Daoy (cell line): ENCODE data around the gene UBASH3B. TPM values are rescaled to one million over a fixed set of nuclear protein-coding genes. Genes with fewer than 3 reads are reported as not detected.
A peak's percentile ranks its signal among the peaks of the same experiment; 100 is the strongest.
"Not testable (repeated sequence)": the region's sequence is repeated elsewhere in the genome, so short reads cannot be mapped to it uniquely, and the experiment has no call there.

Experiments
- DNase-seq: peaks from one replicate; pipeline ENCODE4 v3.0.0-alpha.2; 2015; ENCODE audit warnings: low read depth
- total RNA-seq: library from RNA; depleted of rRNA; stranded (reverse); fragments of >200 nt; shearing (Covaris generic); gene quantifications from 2 replicates; pipeline ENCODE4 v1.2.3, GENCODE V29; 2014

Gene UBASH3B
- total RNA-seq, 1 experiment from 2014 or later, result under 0.01 TPM

GRCh38 chr11:122812638-122813037 is 157.1 kb downstream of the UBASH3B start:
- no peak for DNase-seq

GRCh38 chr11:122813176-122813893 is 157.8 kb downstream of the UBASH3B start:
- DNase-seq, result no peak

GRCh38 chr11:122813894-122814270 is 158.4 kb downstream of the UBASH3B start:
- no peak for DNase-seq

GRCh38 chr11:122814401-122814800 is 158.9 kb downstream of the UBASH3B start:
- DNase-seq, result no peak

- no peak for DNase-seq
Observed at GRCh38 chr11:122815900-122816299, 160.4 kb downstream of the UBASH3B start.

- DNase-seq, result no peak
Observed at GRCh38 chr11:122816761-122817520, 161.4 kb downstream of the UBASH3B start.

- DNase-seq, result no peak
Observed at GRCh38 chr11:122820158-122820557, 164.6 kb downstream of the UBASH3B start.

GRCh38 chr11:122821169-122821568 is 165.6 kb downstream of the UBASH3B start:
- DNase-seq, result no peak

GRCh38 chr11:122822241-122822640 is 166.7 kb downstream of the UBASH3B start:
- no peak for DNase-seq

- no peak for DNase-seq
Observed at GRCh38 chr11:122823564-122823963, 168.0 kb downstream of the UBASH3B start.

- not testable (repeated sequence) for DNase-seq
Observed at GRCh38 chr11:122829371-122829770, 173.8 kb downstream of the UBASH3B start.

GRCh38 chr11:122832297-122832696 is 176.8 kb downstream of the UBASH3B start:
- DNase-seq, result not testable (repeated sequence)

GRCh38 chr11:122832721-122833470 is 177.4 kb downstream of the UBASH3B start:
- DNase-seq, result no peak

GRCh38 chr11:122833846-122834464 is 178.4 kb downstream of the UBASH3B start:
- no peak for DNase-seq

- no peak for DNase-seq
Observed at GRCh38 chr11:122836916-122837315, 181.4 kb downstream of the UBASH3B start.

GRCh38 chr11:122837528-122838346 is 182.2 kb downstream of the UBASH3B start:
- DNase-seq, result no peak

GRCh38 chr11:122843281-122844141 is 188.0 kb downstream of the UBASH3B start:
- peak; percentile 16 for DNase-seq

GRCh38 chr11:122847466-122847865 is 191.9 kb downstream of the UBASH3B start:
- DNase-seq, result no peak

GRCh38 chr11:122848186-122848585 is 192.7 kb downstream of the UBASH3B start:
- DNase-seq, result no peak

GRCh38 chr11:122850076-122850631 is 194.6 kb downstream of the UBASH3B start:
- DNase-seq, result peak; percentile 92
